GM21423 (cell line): ENCODE results near the gene CADPS.

ENCODE experiments used
- ATAC-seq: cut with Tn5 transposase; IDR thresholded peaks from one replicate; pipeline ENCODE4 v1.9.1; 2021; ENCODE audit warnings: mild to moderate bottlenecking, moderate library complexity; ENCODE audit not compliant: unreplicated experiment

The CADPS gene

GRCh38 chr3:62566022-62566557 is 309.1 kb downstream of the CADPS start:
- ATAC-seq, result no peak

- no peak for ATAC-seq
Observed at GRCh38 chr3:62562596-62562995, 312.6 kb downstream of the CADPS start.

GRCh38 chr3:62562017-62562416 is 313.2 kb downstream of the CADPS start:
- ATAC-seq, result no peak

- ATAC-seq, result no peak
Observed at GRCh38 chr3:62559831-62560445, 315.3 kb downstream of the CADPS start.

- ATAC-seq, result no peak
Observed at GRCh38 chr3:62558549-62559112, 316.6 kb downstream of the CADPS start.

- ATAC-seq, result no peak
Observed at GRCh38 chr3:62557983-62558382, 317.2 kb downstream of the CADPS start.

GRCh38 chr3:62557450-62557849 is 317.8 kb downstream of the CADPS start:
- ATAC-seq, result no peak

GRCh38 chr3:62556121-62556815 is 318.9 kb downstream of the CADPS start:
- no peak for ATAC-seq

GRCh38 chr3:62554264-62554799 is 320.9 kb downstream of the CADPS start:
- ATAC-seq, result no peak

- ATAC-seq, result no peak
Observed at GRCh38 chr3:62553811-62554210, 321.4 kb downstream of the CADPS start.

- ATAC-seq, result no peak
Observed at GRCh38 chr3:62551556-62551955, 323.7 kb downstream of the CADPS start.

GRCh38 chr3:62550439-62550838 is 324.8 kb downstream of the CADPS start:
- ATAC-seq, result no peak

GRCh38 chr3:62548528-62549205 is 326.5 kb downstream of the CADPS start:
- ATAC-seq, result no peak

GRCh38 chr3:62546266-62546665 is 328.9 kb downstream of the CADPS start:
- no peak for ATAC-seq

- ATAC-seq, result no peak
Observed at GRCh38 chr3:62542185-62542584, 333.0 kb downstream of the CADPS start.

- ATAC-seq, result no peak
Observed at GRCh38 chr3:62539762-62540161, 335.5 kb downstream of the CADPS start.

GRCh38 chr3:62538691-62539356 is 336.4 kb downstream of the CADPS start:
- ATAC-seq, result no peak

GRCh38 chr3:62534326-62534725 is 340.9 kb downstream of the CADPS start:
- no peak for ATAC-seq

GRCh38 chr3:62532796-62533195 is 342.4 kb downstream of the CADPS start:
- no peak for ATAC-seq

GRCh38 chr3:62531981-62532380 is 343.2 kb downstream of the CADPS start:
- ATAC-seq, result no peak

- ATAC-seq, result no peak
Observed at GRCh38 chr3:62531493-62531892, 343.7 kb downstream of the CADPS start.
